Colonic mucosa (tissue), 4 donors: Measurements from ENCODE around the gene RPS24. TPM values are rescaled to one million over a fixed set of nuclear protein-coding genes. Genes with fewer than 3 reads are reported as not detected.
"Not testable (repeated sequence)": the region's sequence is repeated elsewhere in the genome, so short reads cannot be mapped to it uniquely, and the experiment has no call there.

Source experiments
- DNase-seq: peaks from one replicate; pipeline ENCODE4 v3.0.0-alpha.2; 2020
- H3K27ac ChIP-seq: fragments of 200-600 bp; one replicate; pipeline ENCODE4 v1.8.0; 2021
- H3K27me3 ChIP-seq: fragments of 200-600 bp; one replicate; pipeline ENCODE4 v1.8.0; 2021
- H3K36me3 ChIP-seq: fragments of 200-600 bp; one replicate; pipeline ENCODE4 v1.8.0; 2021
- H3K4me1 ChIP-seq: fragments of 200-600 bp; one replicate; pipeline ENCODE4 v1.8.0; 2021; ENCODE audit warnings: mild to moderate bottlenecking
- H3K4me3 ChIP-seq: fragments of 200-600 bp; one replicate; pipeline ENCODE4 v1.8.0; 2021
- H3K9ac ChIP-seq, 2 donors: one replicate each; pipeline ENCODE4 v1.7.0; 2013; ENCODE audit warnings: control low read depth in 2 of 2, low read depth in 2 of 2, low read length in 2 of 2
- H3K9me3 ChIP-seq: fragments of 200-600 bp; one replicate; pipeline ENCODE4 v1.8.0; 2021
- intact Hi-C: fragments of 100-400 bp; cut with DNase I; formaldehyde crosslinking; loops from one replicate; pipeline ENCODE4 v1.14.1; 2022
- total RNA-seq, 2 donors: library from RNA; stranded (reverse); fragmentation: NEBNext Ultra II Directional in 1 of 2; extraction: Animal tissue kit (Norgen Biotek cat#: 25700) in 1 of 2; gene quantifications; one replicate each; pipeline ENCODE4 v1.2.1, GENCODE V29; 2021
- TF ChIP-seq, protein P1 (sequence below): fragments of 200-600 bp; IDR thresholded peaks from one replicate; pipeline ENCODE4 v1.8.0; 2022; ENCODE audit warnings: antibody characterized with exemption, mild to moderate bottlenecking
- donor health status: healthy.
- donor health status: DM: no; HTN: no; CAD: no.
- donor health status: DM: no; HTN: no; CAD: no.

RPS24 gene
- total RNA-seq, 2 donors from 2014 or later, result 1,326 to 1,370 TPM

GRCh38 chr10:78072504-78072903 lies 38.8 kb downstream of the RPS24 start:
- intact Hi-C loops, result no loop called here
- no peaks in the 10 kb centered on the region for H3K36me3 ChIP-seq
- H3K4me3 ChIP-seq, result no peak overlapping the region
- no peak overlapping the region for H3K27ac ChIP-seq
- no peak overlapping the region for H3K9ac ChIP-seq
- no peaks in the 10 kb centered on the region for H3K27me3 ChIP-seq
- TF ChIP-seq, protein P1, sequence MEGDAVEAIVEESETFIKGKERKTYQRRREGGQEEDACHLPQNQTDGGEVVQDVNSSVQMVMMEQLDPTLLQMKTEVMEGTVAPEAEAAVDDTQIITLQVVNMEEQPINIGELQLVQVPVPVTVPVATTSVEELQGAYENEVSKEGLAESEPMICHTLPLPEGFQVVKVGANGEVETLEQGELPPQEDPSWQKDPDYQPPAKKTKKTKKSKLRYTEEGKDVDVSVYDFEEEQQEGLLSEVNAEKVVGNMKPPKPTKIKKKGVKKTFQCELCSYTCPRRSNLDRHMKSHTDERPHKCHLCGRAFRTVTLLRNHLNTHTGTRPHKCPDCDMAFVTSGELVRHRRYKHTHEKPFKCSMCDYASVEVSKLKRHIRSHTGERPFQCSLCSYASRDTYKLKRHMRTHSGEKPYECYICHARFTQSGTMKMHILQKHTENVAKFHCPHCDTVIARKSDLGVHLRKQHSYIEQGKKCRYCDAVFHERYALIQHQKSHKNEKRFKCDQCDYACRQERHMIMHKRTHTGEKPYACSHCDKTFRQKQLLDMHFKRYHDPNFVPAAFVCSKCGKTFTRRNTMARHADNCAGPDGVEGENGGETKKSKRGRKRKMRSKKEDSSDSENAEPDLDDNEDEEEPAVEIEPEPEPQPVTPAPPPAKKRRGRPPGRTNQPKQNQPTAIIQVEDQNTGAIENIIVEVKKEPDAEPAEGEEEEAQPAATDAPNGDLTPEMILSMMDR, result no peak
- DNase-seq, result no peak
- no peaks in the 10 kb centered on the region for H3K4me1 ChIP-seq
- H3K9me3 ChIP-seq, result no peaks in the 10 kb centered on the region

DNA sequence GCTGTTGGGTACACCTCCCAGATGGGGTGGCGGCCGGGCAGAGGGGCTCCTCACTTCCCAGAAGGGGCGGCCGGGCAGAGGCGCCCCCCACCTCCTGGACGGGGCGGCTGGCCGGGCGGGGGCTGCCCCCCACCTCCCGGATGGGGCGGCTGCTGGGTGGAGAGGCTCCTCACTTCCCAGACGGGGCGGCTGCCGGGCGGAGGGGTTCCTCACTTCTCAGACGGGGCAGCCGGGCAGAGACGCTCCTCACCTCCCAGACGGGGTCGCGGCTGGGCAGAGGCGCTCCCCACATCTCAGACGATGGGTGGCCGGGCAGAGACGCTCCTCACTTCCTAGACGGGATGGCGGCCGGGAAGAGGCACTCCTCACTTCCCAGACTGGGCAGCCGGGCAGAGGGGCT lies 42.1 kb downstream of the RPS24 start:
- H3K4me1 ChIP-seq, H3K9me3 ChIP-seq, intact Hi-C loops, H3K27ac ChIP-seq, H3K36me3 ChIP-seq, H3K9ac ChIP-seq, H3K4me3 ChIP-seq, H3K27me3 ChIP-seq, DNase-seq: not testable (repeated sequence)

DNA sequence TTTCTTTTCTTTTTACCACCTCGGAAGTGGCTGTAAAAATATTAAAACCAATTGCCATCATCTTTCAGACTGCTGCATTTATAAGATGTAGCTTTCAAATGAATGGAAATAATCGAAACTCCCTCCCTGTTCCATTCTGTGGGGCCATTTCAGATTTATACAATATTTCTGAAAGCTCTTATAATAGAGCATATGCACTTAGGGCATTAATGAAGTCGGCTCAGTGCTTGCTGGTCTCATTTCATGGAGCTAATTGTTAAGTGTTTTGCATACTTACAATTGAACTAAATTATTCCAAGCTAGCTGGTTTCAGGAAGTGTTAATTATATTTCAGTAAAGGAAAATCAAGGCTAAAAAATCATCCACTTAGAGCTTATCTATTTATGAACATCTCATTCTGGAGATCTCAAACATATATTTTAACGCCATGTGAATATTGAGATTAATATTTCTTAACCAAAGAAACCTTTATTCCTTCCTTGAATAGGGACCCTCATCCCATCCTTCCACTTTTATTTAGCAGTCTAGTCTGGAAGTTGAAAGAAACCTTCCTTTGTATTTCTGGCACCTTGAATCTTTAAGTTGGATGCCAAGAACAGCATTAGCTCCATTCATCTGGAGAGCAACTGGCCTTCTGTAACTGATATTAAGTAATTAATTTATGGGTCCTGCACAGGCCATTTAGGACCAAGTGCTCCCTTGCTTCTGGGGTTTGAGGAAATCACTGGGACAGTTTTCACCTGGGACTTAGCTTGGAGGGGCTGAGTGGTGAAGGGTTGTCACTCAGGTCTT lies 45.1 kb downstream of the RPS24 start:
- Histone ChIP-seq H3K27ac (no peak overlapping the region), H3K4me3 (no peak overlapping the region), H3K27me3 (no peaks in the 10 kb centered on the region), H3K36me3 (no peaks in the 10 kb centered on the region), H3K9me3 (no peaks in the 10 kb centered on the region), H3K9ac (no peak overlapping the region), H3K4me1 (no peaks in the 10 kb centered on the region)
- TF ChIP-seq, protein P1, result no peak
- no peak for DNase-seq
- intact Hi-C loops, result no loop called here

- no peak overlapping the region for H3K27ac ChIP-seq
- no peak overlapping the region for H3K4me3 ChIP-seq
- H3K9ac ChIP-seq, result no peak overlapping the region
- TF ChIP-seq, protein P1, result no peak
- H3K9me3 ChIP-seq, result no peaks in the 10 kb centered on the region
- no peaks in the 10 kb centered on the region for H3K27me3 ChIP-seq
- DNase-seq, result no peak
- intact Hi-C loops, result no loop called here
- no peaks in the 10 kb centered on the region for H3K4me1 ChIP-seq
- H3K36me3 ChIP-seq, result no peaks in the 10 kb centered on the region
Measured at GRCh38 chr10:78079411-78079810, 45.7 kb downstream of the RPS24 start.

DNA sequence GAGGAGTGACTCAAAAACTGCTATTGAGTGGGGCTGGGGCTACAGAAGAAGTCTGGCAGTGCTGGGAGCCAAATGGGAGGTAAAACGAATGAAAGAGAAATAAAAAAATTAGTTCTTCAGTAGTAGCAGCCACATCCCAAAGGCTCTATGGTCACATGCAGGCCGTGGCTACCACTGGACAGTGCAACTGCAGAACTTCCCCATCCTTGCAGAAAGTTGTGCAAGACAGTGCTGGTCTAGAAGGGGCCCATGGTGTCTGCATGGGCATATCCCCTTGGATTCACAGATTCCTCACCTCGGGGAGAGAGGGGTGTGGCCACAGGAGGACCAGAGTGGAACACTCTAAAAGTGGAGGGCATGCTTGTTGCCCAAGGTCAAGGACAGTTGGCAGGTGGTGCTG lies 47.6 kb downstream of the RPS24 start:
- no peak overlapping the region for H3K27ac ChIP-seq
- H3K4me1 ChIP-seq, result no peaks in the 10 kb centered on the region
- intact Hi-C loops, result no loop called here
- no peak overlapping the region for H3K9ac ChIP-seq
- no peaks in the 10 kb centered on the region for H3K36me3 ChIP-seq
- DNase-seq, result no peak
- H3K4me3 ChIP-seq, result no peak overlapping the region
- H3K27me3 ChIP-seq, result no peaks in the 10 kb centered on the region
- TF ChIP-seq, protein P1, result no peak
- H3K9me3 ChIP-seq, result no peaks in the 10 kb centered on the region

GRCh38 chr10:78082636-78083035 lies 49.0 kb downstream of the RPS24 start:
- intact Hi-C loops, result no loop called here
- Histone ChIP-seq H3K27ac (no peak overlapping the region), H3K9ac (no peak overlapping the region), H3K4me3 (no peak overlapping the region), H3K36me3 (no peaks in the 10 kb centered on the region), H3K4me1 (no peaks in the 10 kb centered on the region), H3K9me3 (no peaks in the 10 kb centered on the region), H3K27me3 (no peaks in the 10 kb centered on the region)
- no peak for DNase-seq
- TF ChIP-seq, protein P1, result no peak
